Measurements from ENCODE around the gene ECD.

Gene ECD

GRCh38 chr10:73167783-73168464, at the start of gene ECD, which contains the start of gene FAM149B1:
Gene ECD, minus strand, starts transcription at chr10:73168008. Its CDS starts 4,071 bp downstream, at chr10:73163937.
Gene FAM149B1, plus strand, starts transcription at chr10:73168119. Its CDS starts 221 bp downstream, at chr10:73168340.
- H3K9ac ChIP-seq (ENCODE audit: insufficient read length, low read depth), result peak within 1 kb of the TSS; percentile 99
- peaks cover 15% of the 10 kb centered on the region for H3K36me3 ChIP-seq (ENCODE audit: insufficient read depth, insufficient read length, low read length)
- DNase-seq (ENCODE audit: low read depth, low spot score), result peak; percentile 72
- no peaks in the 10 kb centered on the region for H3K4me1 ChIP-seq (ENCODE audit: insufficient read depth, insufficient read length)
- no peaks in the 10 kb centered on the region for H3K27me3 ChIP-seq (ENCODE audit: insufficient read depth, insufficient read length)
- H3K4me3 ChIP-seq (ENCODE audit: insufficient read length, low read depth), result peak within 1 kb of the TSS; percentile 96
- H3K9me3 ChIP-seq (ENCODE audit: insufficient read depth, low read length), result no peaks in the 10 kb centered on the region
- TF ChIP-seq SUZ12 (IDR thresholded peaks at IDR 0.05; ENCODE audit: extremely low read depth, insufficient read depth, insufficient read length), result no peak
- no peak for TF ChIP-seq YY1 (IDR thresholded peaks at IDR 0.05; ENCODE audit: insufficient read depth, insufficient read length)
- TF ChIP-seq ZNF274 (IDR thresholded peaks at IDR 0.05; ENCODE audit: low read depth, low read length), result no peak

DNA sequence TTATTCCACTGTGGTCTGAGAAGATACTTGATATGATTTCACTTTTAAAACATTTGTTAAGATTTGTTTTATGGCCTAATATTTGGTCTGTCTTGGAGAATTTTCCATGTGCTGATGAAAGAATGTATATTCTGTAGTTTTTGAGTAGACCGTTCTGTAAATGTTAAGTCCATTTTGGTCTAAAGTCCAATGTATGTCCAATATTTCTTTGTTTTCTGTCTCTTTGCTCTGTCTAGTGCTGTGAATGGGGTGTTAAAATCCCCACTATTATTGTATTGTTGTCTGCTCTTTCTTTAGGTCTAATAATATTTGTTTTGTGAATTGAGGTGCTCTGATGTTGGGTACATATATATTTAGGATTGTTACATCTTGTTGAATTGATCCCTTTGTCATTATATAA, 47.9 kb upstream of the ECD start:
- Histone ChIP-seq H3K36me3 (ENCODE audit: insufficient read depth, insufficient read length, low read length) (peaks cover 18% of the 10 kb centered on the region), H3K9ac (ENCODE audit: insufficient read length, low read depth) (no peak overlapping the region), H3K4me3 (ENCODE audit: insufficient read length, low read depth) (no peak overlapping the region), H3K4me1 (ENCODE audit: insufficient read depth, insufficient read length) (no peaks in the 10 kb centered on the region), H3K27me3 (ENCODE audit: insufficient read depth, insufficient read length) (no peaks in the 10 kb centered on the region), H3K9me3 (ENCODE audit: insufficient read depth, low read length) (no peaks in the 10 kb centered on the region)
- no peak for TF ChIP-seq SUZ12 (IDR thresholded peaks at IDR 0.05; ENCODE audit: extremely low read depth, insufficient read depth, insufficient read length)
- no peak for TF ChIP-seq YY1 (IDR thresholded peaks at IDR 0.05; ENCODE audit: insufficient read depth, insufficient read length)
- no peak for TF ChIP-seq ZNF274 (IDR thresholded peaks at IDR 0.05; ENCODE audit: low read depth, low read length)
- DNase-seq (ENCODE audit: low read depth, low spot score), result no peak

GRCh38 chr10:73211106-73211811, 43.5 kb upstream of the ECD start:
- TF ChIP-seq ZNF274 (IDR thresholded peaks at IDR 0.05; ENCODE audit: low read depth, low read length), result no peak
- TF ChIP-seq SUZ12 (IDR thresholded peaks at IDR 0.05; ENCODE audit: extremely low read depth, insufficient read depth, insufficient read length), result no peak
- TF ChIP-seq YY1 (IDR thresholded peaks at IDR 0.05; ENCODE audit: insufficient read depth, insufficient read length), result no peak
- Histone ChIP-seq H3K4me1 (ENCODE audit: insufficient read depth, insufficient read length) (no peaks in the 10 kb centered on the region), H3K4me3 (ENCODE audit: insufficient read length, low read depth) (no peak overlapping the region), H3K9me3 (ENCODE audit: insufficient read depth, low read length) (peaks cover 17% of the 10 kb centered on the region; the same call in 1 of the 2 replicates), H3K36me3 (ENCODE audit: insufficient read depth, insufficient read length, low read length) (peaks cover 6% of the 10 kb centered on the region), H3K27me3 (ENCODE audit: insufficient read depth, insufficient read length) (no peaks in the 10 kb centered on the region), H3K9ac (ENCODE audit: insufficient read length, low read depth) (no peak overlapping the region)
- no peak for DNase-seq (ENCODE audit: low read depth, low spot score)

DNA sequence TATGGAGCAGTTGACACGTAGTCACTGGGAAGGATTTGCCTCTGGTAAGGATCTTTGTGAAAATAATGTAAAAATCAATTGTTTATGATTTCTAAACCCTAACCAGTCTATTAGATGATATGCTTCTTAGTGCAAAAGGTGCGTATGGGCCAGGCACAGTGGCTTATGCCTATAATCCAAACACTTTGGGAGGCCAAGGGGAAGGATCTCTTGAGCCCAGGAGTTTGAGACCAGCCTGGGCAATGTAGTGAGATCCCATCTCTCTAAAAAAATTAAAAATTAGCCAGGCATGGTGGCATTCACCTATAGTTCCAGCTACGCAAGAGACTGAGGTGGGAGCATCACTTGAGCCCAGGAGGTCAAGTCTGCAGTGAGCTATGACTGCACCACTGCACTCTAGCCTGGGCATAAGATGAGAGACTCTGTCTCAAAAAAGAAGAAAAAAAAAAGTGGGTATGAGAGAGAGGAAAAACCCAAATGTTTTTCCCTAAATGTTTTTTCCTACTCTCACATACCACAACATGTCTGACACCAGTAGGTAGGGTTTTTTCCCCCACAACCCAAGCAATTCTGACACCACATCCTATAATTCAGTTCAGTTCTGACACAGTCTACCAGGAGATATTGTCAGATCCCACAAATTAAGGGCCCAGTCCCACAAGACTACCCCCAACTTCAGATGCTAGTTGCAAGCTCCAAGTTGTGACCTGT, 42.7 kb upstream of the ECD start:
- no peak for TF ChIP-seq SUZ12 (IDR thresholded peaks at IDR 0.05; ENCODE audit: extremely low read depth, insufficient read depth, insufficient read length)
- no peak for TF ChIP-seq YY1 (IDR thresholded peaks at IDR 0.05; ENCODE audit: insufficient read depth, insufficient read length)
- no peak for TF ChIP-seq ZNF274 (IDR thresholded peaks at IDR 0.05; ENCODE audit: low read depth, low read length)
- H3K27me3 ChIP-seq (ENCODE audit: insufficient read depth, insufficient read length), result no peaks in the 10 kb centered on the region
- no peak for DNase-seq (ENCODE audit: low read depth, low spot score)
- H3K36me3 ChIP-seq (ENCODE audit: insufficient read depth, insufficient read length, low read length), result peaks cover 6% of the 10 kb centered on the region
- H3K4me1 ChIP-seq (ENCODE audit: insufficient read depth, insufficient read length), result no peaks in the 10 kb centered on the region
- peaks cover 24% of the 10 kb centered on the region; the same call in 1 of the 2 replicates for H3K9me3 ChIP-seq (ENCODE audit: insufficient read depth, low read length)
- H3K9ac ChIP-seq (ENCODE audit: insufficient read length, low read depth), result no peak overlapping the region
- no peak overlapping the region for H3K4me3 ChIP-seq (ENCODE audit: insufficient read length, low read depth)

DNA sequence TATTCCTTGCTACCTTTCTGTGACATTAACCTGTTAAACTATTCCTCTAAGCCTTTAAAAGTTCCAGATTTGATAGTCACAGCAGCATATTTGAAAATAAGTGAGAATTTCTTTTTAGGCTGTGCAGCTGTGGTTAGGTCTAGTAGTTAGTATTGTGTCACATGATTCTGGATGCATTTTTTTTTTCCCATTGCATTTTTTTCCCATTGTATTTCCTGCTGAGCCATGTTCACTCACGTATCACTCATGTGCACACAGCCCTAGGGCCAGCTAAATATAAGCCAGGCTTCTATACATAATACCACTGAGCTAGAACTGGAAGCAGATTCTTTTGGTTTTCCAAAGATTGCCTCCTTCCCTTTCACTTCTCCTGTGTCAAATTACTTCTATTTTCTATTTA, 41.9 kb upstream of the ECD start:
- Histone ChIP-seq H3K36me3 (ENCODE audit: insufficient read depth, insufficient read length, low read length) (peaks cover 6% of the 10 kb centered on the region), H3K9me3 (ENCODE audit: insufficient read depth, low read length) (peaks cover 31% of the 10 kb centered on the region; the same call in 1 of the 2 replicates), H3K9ac (ENCODE audit: insufficient read length, low read depth) (no peak overlapping the region), H3K27me3 (ENCODE audit: insufficient read depth, insufficient read length) (no peaks in the 10 kb centered on the region), H3K4me3 (ENCODE audit: insufficient read length, low read depth) (no peak overlapping the region), H3K4me1 (ENCODE audit: insufficient read depth, insufficient read length) (no peaks in the 10 kb centered on the region)
- DNase-seq (ENCODE audit: low read depth, low spot score), result no peak
- TF ChIP-seq YY1 (IDR thresholded peaks at IDR 0.05; ENCODE audit: insufficient read depth, insufficient read length) (no peak), SUZ12 (IDR thresholded peaks at IDR 0.05; ENCODE audit: extremely low read depth, insufficient read depth, insufficient read length) (no peak), ZNF274 (IDR thresholded peaks at IDR 0.05; ENCODE audit: low read depth, low read length) (no peak)

DNA sequence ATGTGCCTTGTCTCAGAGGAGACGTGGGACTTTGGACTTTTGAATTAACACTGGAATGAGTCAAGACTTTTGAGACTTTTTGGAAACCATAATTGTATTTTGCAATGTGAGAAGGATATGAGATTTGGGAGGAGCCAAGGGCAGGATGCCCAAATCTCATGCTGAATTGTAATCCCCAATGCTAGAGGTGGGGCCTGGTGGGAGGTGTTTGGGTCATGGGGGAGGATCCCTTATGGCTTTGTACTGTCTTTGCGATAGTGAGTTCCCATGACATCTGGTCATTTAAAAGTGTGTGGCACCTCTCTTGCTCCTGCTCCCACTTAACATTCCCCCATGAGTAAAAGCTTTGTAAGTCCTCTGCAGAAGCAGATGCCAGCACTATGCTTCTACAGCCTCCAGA, 40.1 kb upstream of the ECD start:
- DNase-seq (ENCODE audit: low read depth, low spot score), result no peak
- TF ChIP-seq SUZ12 (IDR thresholded peaks at IDR 0.05; ENCODE audit: extremely low read depth, insufficient read depth, insufficient read length), result no peak
- H3K36me3 ChIP-seq (ENCODE audit: insufficient read depth, insufficient read length, low read length), result peaks cover 6% of the 10 kb centered on the region
- no peak overlapping the region for H3K9ac ChIP-seq (ENCODE audit: insufficient read length, low read depth)
- peaks cover 31% of the 10 kb centered on the region; the same call in 1 of the 2 replicates for H3K9me3 ChIP-seq (ENCODE audit: insufficient read depth, low read length)
- H3K4me1 ChIP-seq (ENCODE audit: insufficient read depth, insufficient read length), result no peaks in the 10 kb centered on the region
- no peak overlapping the region for H3K4me3 ChIP-seq (ENCODE audit: insufficient read length, low read depth)
- H3K27me3 ChIP-seq (ENCODE audit: insufficient read depth, insufficient read length), result no peaks in the 10 kb centered on the region

- Histone ChIP-seq H3K9ac (ENCODE audit: insufficient read length, low read depth) (no peak overlapping the region), H3K27me3 (ENCODE audit: insufficient read depth, insufficient read length) (no peaks in the 10 kb centered on the region), H3K36me3 (ENCODE audit: insufficient read depth, insufficient read length, low read length) (peaks cover 6% of the 10 kb centered on the region), H3K4me3 (ENCODE audit: insufficient read length, low read depth) (no peak overlapping the region), H3K9me3 (ENCODE audit: insufficient read depth, low read length) (peaks cover 31% of the 10 kb centered on the region; the same call in 1 of the 2 replicates), H3K4me1 (ENCODE audit: insufficient read depth, insufficient read length) (no peaks in the 10 kb centered on the region)
- TF ChIP-seq ZNF274 (IDR thresholded peaks at IDR 0.05; ENCODE audit: low read depth, low read length) (no peak), YY1 (IDR thresholded peaks at IDR 0.05; ENCODE audit: insufficient read depth, insufficient read length) (no peak), SUZ12 (IDR thresholded peaks at IDR 0.05; ENCODE audit: extremely low read depth, insufficient read depth, insufficient read length) (no peak)
- DNase-seq (ENCODE audit: low read depth, low spot score), result peak; percentile 13
These were observed 38.6 kb upstream of the ECD start for GRCh38 chr10:73206385-73206784.

All from NT2/D1 (cell line).